GM23248 (cell line): ENCODE data around the gene SPATA2L. TPM values are rescaled to one million over a fixed set of nuclear protein-coding genes. Genes with fewer than 3 reads are reported as not detected.
"Not testable (repeated sequence)": the region's sequence is repeated elsewhere in the genome, so short reads cannot be mapped to it uniquely, and the experiment has no call there.

Source experiments
- DNase-seq: peaks from one replicate; pipeline ENCODE4 v3.0.0-alpha.2; 2015
- H2AFZ ChIP-seq: fragments of 200-600 bp; sonication (generic); 2 replicates; pipeline ENCODE4 v1.6.1; 2016; ENCODE audit warnings: antibody characterized with exemption
- H3F3A ChIP-seq: fragments of 200-600 bp; sonication (generic); 2 replicates; pipeline ENCODE4 v1.6.1; 2016; ENCODE audit warnings: mild to moderate bottlenecking, antibody characterized with exemption, mixed run types; ENCODE audit not compliant: insufficient read depth
- H3K27ac ChIP-seq: fragments of 200-600 bp; sonication (generic); 2 replicates; pipeline ENCODE4 v1.5.1; 2016; ENCODE audit warnings: mild to moderate bottlenecking
- H3K27me3 ChIP-seq: fragments of 200-600 bp; sonication (generic); replicated peaks from 2 replicates; pipeline ENCODE4 v1.6.1; 2016; ENCODE audit warnings: mild to moderate bottlenecking; ENCODE audit not compliant: insufficient read depth
- H3K36me3 ChIP-seq: fragments of 200-600 bp; sonication (generic); 2 replicates; pipeline ENCODE4 v1.6.1; 2016; ENCODE audit warnings: low read depth, mild to moderate bottlenecking
- H3K4me1 ChIP-seq: fragments of 200-600 bp; sonication (generic); 2 replicates; pipeline ENCODE4 v1.6.1; 2016; ENCODE audit warnings: mild to moderate bottlenecking; ENCODE audit not compliant: insufficient read depth
- H3K4me2 ChIP-seq: fragments of 200-600 bp; sonication (generic); one replicate; pipeline ENCODE4 v1.6.1; 2016; ENCODE audit warnings: mild to moderate bottlenecking; ENCODE audit not compliant: unreplicated experiment
- H3K4me3 ChIP-seq: fragments of 200-600 bp; sonication (generic); 2 replicates; pipeline ENCODE4 v1.5.1; 2016; ENCODE audit warnings: mild to moderate bottlenecking
- H3K79me2 ChIP-seq: fragments of 200-600 bp; sonication (generic); 2 replicates; pipeline ENCODE4 v1.6.1; 2016; ENCODE audit warnings: mild to moderate bottlenecking; ENCODE audit not compliant: insufficient read depth
- H3K9ac ChIP-seq: fragments of 200-600 bp; sonication (generic); 2 replicates; pipeline ENCODE4 v1.6.1; 2016; ENCODE audit warnings: mild to moderate bottlenecking
- H3K9me2 ChIP-seq: fragments of 200-600 bp; sonication (generic); 2 replicates; pipeline ENCODE4 v1.6.1; 2016; ENCODE audit warnings: mixed run types, mild to moderate bottlenecking, moderate library complexity; ENCODE audit not compliant: insufficient read depth
- H3K9me3 ChIP-seq: fragments of 200-600 bp; sonication (generic); one replicate; pipeline ENCODE4 v1.6.1; 2017; ENCODE audit warnings: low read depth
- H4K20me1 ChIP-seq: fragments of 200-600 bp; sonication (generic); 2 replicates; pipeline ENCODE4 v1.6.0; 2016; ENCODE audit not compliant: insufficient read depth
- EZH2 ChIP-seq: fragments of 200-600 bp; sonication (generic); IDR thresholded peaks from 2 replicates; pipeline ENCODE4 v1.6.1; 2018; ENCODE audit warnings: antibody characterized with exemption, mild to moderate bottlenecking; ENCODE audit not compliant: insufficient read depth, poor library complexity, severe bottlenecking
- EZH2phosphoT487 ChIP-seq: fragments of 200-600 bp; sonication (generic); IDR thresholded peaks from 2 replicates; pipeline ENCODE4 v1.6.1; 2018; ENCODE audit warnings: antibody characterized with exemption, moderate library complexity, mild to moderate bottlenecking, low read depth; ENCODE audit not compliant: insufficient read depth
- WGBS, 2 experiments: methylation state at CpG; one replicate each; pipeline ENCODE4 v1.1.6; 2015 to 2017; ENCODE audit warnings: low lambda C conversion rate in 2 of 2, low coverage in 1 of 2; ENCODE audit errors: missing lambda C conversion rate in 2 of 2; 5-methylcytosine and 5-hydroxymethylcytosine counted together
- in situ Hi-C: fragments of 300-500 bp; cut with MboI; formaldehyde crosslinking; loops from 2 replicates; pipeline ENCODE4 v1.15.0; 2020
- polyA plus RNA-seq: library from polyadenylated mRNA; unstranded; fragments of >200 nt; fragmentation: Nextera tagmentation; extraction: Ambion mirVana; gene quantifications from 2 replicates; pipeline ENCODE4 v1.2.1, GENCODE V29; 2016
- total RNA-seq: library from RNA; depleted of rRNA; stranded (reverse); fragments of >200 nt; shearing (Covaris generic); gene quantifications from 2 replicates; pipeline ENCODE4 v1.2.3, GENCODE V29; 2014

SPATA2L gene
- total and polyA plus RNA-seq, 2 experiments from 2014 or later, result 12.7 to 27.5 TPM

DNA sequence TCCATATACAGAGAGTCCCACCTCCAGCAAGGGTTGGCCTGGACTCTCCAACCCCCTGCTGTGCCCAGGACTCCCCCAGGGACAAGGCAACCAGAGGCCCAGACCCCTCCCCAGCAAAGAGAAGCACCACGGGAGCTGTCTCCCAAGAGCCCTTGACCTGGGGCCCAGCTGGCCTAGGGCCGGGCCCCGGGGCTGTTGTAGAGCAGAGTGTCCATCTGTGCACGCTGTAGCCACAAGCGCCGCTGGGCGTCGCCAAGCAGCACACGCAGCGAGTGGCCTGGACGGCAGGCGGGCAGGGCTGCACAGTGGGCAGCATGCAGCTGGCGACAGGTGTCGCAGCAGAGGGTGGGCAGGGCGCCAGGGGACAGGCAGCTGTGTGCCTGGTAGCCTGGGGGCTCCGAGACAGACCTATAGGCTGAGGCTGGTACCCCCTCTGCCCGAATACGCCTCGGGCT, 4.3 kb downstream of the SPATA2L start:
- Histone ChIP-seq H3K27ac (no peak overlapping the region), H3F3A (0 out of 2 replicates have a peak, but pooled peaks cover 4% of the 10 kb centered on the region), H3K9ac (no peak overlapping the region), H3K27me3 (no peaks in the 10 kb centered on the region), H3K79me2 (no peaks in the 10 kb centered on the region), H3K4me1 (peaks cover 6% of the 10 kb centered on the region), H2AFZ (no peak overlapping the region), H3K9me2 (no peaks in the 10 kb centered on the region), H3K4me3 (no peak overlapping the region), H3K9me3 (no peaks in the 10 kb centered on the region), H3K36me3 (peaks cover 3% of the 10 kb centered on the region; the same call in 1 of the 2 replicates), H4K20me1 (no peaks in the 10 kb centered on the region), H3K4me2 (no peak overlapping the region)
- DNase-seq, result no peak
- 89 to 92% methylated on average over 16 to 19 of the region's 19 CpGs for WGBS, 2 experiments
- in situ Hi-C loops, result no loop called here
- TF ChIP-seq EZH2phosphoT487 (no peak), EZH2 (no peak)

GRCh38 chr16:89696670-89697128, 4.8 kb downstream of the SPATA2L start:
- Histone ChIP-seq H3K36me3 (peaks cover 3% of the 10 kb centered on the region; the same call in 1 of the 2 replicates), H4K20me1 (no peaks in the 10 kb centered on the region), H3F3A (0 out of 2 replicates have a peak, but pooled peaks cover 4% of the 10 kb centered on the region), H3K4me2 (no peak overlapping the region), H3K79me2 (no peaks in the 10 kb centered on the region), H3K9me2 (no peaks in the 10 kb centered on the region), H2AFZ (no peak overlapping the region), H3K4me3 (no peak overlapping the region), H3K27me3 (no peaks in the 10 kb centered on the region), H3K27ac (no peak overlapping the region), H3K4me1 (peaks cover 6% of the 10 kb centered on the region), H3K9ac (no peak overlapping the region), H3K9me3 (no peaks in the 10 kb centered on the region)
- 83 to 87% methylated on average over 16 of the region's 18 CpGs for WGBS, 2 experiments
- TF ChIP-seq EZH2, result no peak
- no peak for TF ChIP-seq EZH2phosphoT487
- in situ Hi-C loops, result no loop called here
- no peak for DNase-seq

GRCh38 chr16:89695875-89696669, 5.4 kb downstream of the SPATA2L start:
- Histone ChIP-seq H3K27me3 (no peaks in the 10 kb centered on the region), H3K4me1 (peaks cover 6% of the 10 kb centered on the region), H3K4me3 (no peak overlapping the region), H3K9ac (no peak overlapping the region), H2AFZ (no peak overlapping the region), H3K9me2 (no peaks in the 10 kb centered on the region), H4K20me1 (no peaks in the 10 kb centered on the region), H3K9me3 (no peaks in the 10 kb centered on the region), H3K36me3 (peaks cover 3% of the 10 kb centered on the region; the same call in 1 of the 2 replicates), H3F3A (0 out of 2 replicates have a peak, but pooled peaks cover 4% of the 10 kb centered on the region), H3K27ac (no peak overlapping the region), H3K4me2 (no peak overlapping the region), H3K79me2 (no peaks in the 10 kb centered on the region)
- in situ Hi-C loops, result no loop called here
- WGBS, 2 experiments, result 86% methylated on average over 21 to 25 of the region's 25 CpGs
- no peak for TF ChIP-seq EZH2phosphoT487
- no peak for TF ChIP-seq EZH2
- no peak for DNase-seq

- no peak overlapping the region for H3K4me2 ChIP-seq
- H3F3A ChIP-seq, result 0 out of 2 replicates have a peak, but pooled peaks cover 4% of the 10 kb centered on the region
- H2AFZ ChIP-seq, result no peak overlapping the region
- TF ChIP-seq EZH2phosphoT487 (no peak), EZH2 (no peak)
- no peaks in the 10 kb centered on the region for H3K9me3 ChIP-seq
- in situ Hi-C loops, result no loop called here
- H3K4me3 ChIP-seq, result no peak overlapping the region
- peaks cover under 1% of the 10 kb centered on the region; the same call in 1 of the 2 replicates for H3K4me1 ChIP-seq
- H3K9me2 ChIP-seq, result no peaks in the 10 kb centered on the region
- H3K27ac ChIP-seq, result no peak overlapping the region
- H3K36me3 ChIP-seq, result peaks cover 3% of the 10 kb centered on the region; the same call in 1 of the 2 replicates
- H3K79me2 ChIP-seq, result no peaks in the 10 kb centered on the region
- no peaks in the 10 kb centered on the region for H3K27me3 ChIP-seq
- H3K9ac ChIP-seq, result no peak overlapping the region
- 86 to 92% methylated on average over 28 to 31 of the region's 31 CpGs for WGBS, 2 experiments
- no peak for DNase-seq
- no peaks in the 10 kb centered on the region for H4K20me1 ChIP-seq
Measured at GRCh38 chr16:89695086-89695874, 6.2 kb downstream of the SPATA2L start.

- H3K27me3 ChIP-seq, H3K4me1 ChIP-seq, H3K79me2 ChIP-seq, H3K9me2 ChIP-seq, H3K4me2 ChIP-seq, H3K9me3 ChIP-seq, H3F3A ChIP-seq, H3K36me3 ChIP-seq, H2AFZ ChIP-seq, H3K9ac ChIP-seq, H4K20me1 ChIP-seq, H3K4me3 ChIP-seq, H3K27ac ChIP-seq, in situ Hi-C loops, DNase-seq: not testable (repeated sequence)
- WGBS, 2 experiments, result 91 to 94% methylated on average over 9 to 23 of the region's 23 CpGs
Measured at GRCh38 chr16:89694784-89695085, 6.8 kb downstream of the SPATA2L start.
